ENCODE measurements around the gene SCAF4.

Gene SCAF4

GRCh38 chr21:31711326-31711725 is 20.6 kb downstream of the SCAF4 start:
- H4K20me1 ChIP-seq (ENCODE audit: low read depth, low read length): peaks cover 75% of the 10 kb centered on the region
- peaks cover 100% of the 10 kb centered on the region for H3K79me2 ChIP-seq (ENCODE audit: insufficient read depth, low read length)
- peaks cover 15% of the 10 kb centered on the region; the same call in 1 of the 2 replicates for H3F3A ChIP-seq (ENCODE audit: insufficient read depth)
- H3K36me3 ChIP-seq (ENCODE audit: low read length): 0 out of 2 replicates have a peak, but pooled peaks cover 2% of the 10 kb centered on the region
- no peaks in the 10 kb centered on the region for H3K27me3 ChIP-seq (ENCODE audit: low read length)
- no peak overlapping the region for H3K4me2 ChIP-seq (ENCODE audit: low read depth, low read length, poor library complexity, severe bottlenecking)
- TF ChIP-seq EZH2phosphoT487 (conservative IDR thresholded peaks at IDR 0.05; ENCODE audit: low read length) (no peak), CTCF (IDR thresholded peaks at IDR 0.05; ENCODE audit: insufficient read depth, low read length, poor library complexity, severe bottlenecking) (no peak)
- no peak overlapping the region for H3K9ac ChIP-seq (ENCODE audit: low read length)
- H3K9me2 ChIP-seq (replicated peaks; ENCODE audit: insufficient read depth, low read length): no peaks in the 10 kb centered on the region
- H3K4me3 ChIP-seq (ENCODE audit: insufficient read depth, low read length, poor library complexity, severe bottlenecking): no peak overlapping the region
- no peak overlapping the region for H2AFZ ChIP-seq (ENCODE audit: low read depth, low read length, severe bottlenecking)
- no peak overlapping the region for H3K27ac ChIP-seq (ENCODE audit: low read depth, low read length)
- no peaks in the 10 kb centered on the region for H3K9me3 ChIP-seq (ENCODE audit: insufficient read depth, low read length)

GRCh38 chr21:31710586-31710985 is 21.3 kb downstream of the SCAF4 start:
- Histone ChIP-seq H3K9ac (ENCODE audit: low read length) (no peak overlapping the region), H3K27me3 (ENCODE audit: low read length) (no peaks in the 10 kb centered on the region), H2AFZ (ENCODE audit: low read depth, low read length, severe bottlenecking) (no peak overlapping the region), H3K79me2 (ENCODE audit: insufficient read depth, low read length) (peaks cover 100% of the 10 kb centered on the region), H3F3A (ENCODE audit: insufficient read depth) (peaks cover 15% of the 10 kb centered on the region; the same call in 1 of the 2 replicates), H4K20me1 (ENCODE audit: low read depth, low read length) (peaks cover 75% of the 10 kb centered on the region), H3K9me2 (replicated peaks; ENCODE audit: insufficient read depth, low read length) (no peaks in the 10 kb centered on the region), H3K36me3 (ENCODE audit: low read length) (peaks cover 7% of the 10 kb centered on the region; the same call in 1 of the 2 replicates), H3K4me3 (ENCODE audit: insufficient read depth, low read length, poor library complexity, severe bottlenecking) (no peak overlapping the region), H3K27ac (ENCODE audit: low read depth, low read length) (no peak overlapping the region), H3K4me2 (ENCODE audit: low read depth, low read length, poor library complexity, severe bottlenecking) (no peak overlapping the region), H3K9me3 (ENCODE audit: insufficient read depth, low read length) (no peaks in the 10 kb centered on the region)
- no peak for TF ChIP-seq CTCF (IDR thresholded peaks at IDR 0.05; ENCODE audit: insufficient read depth, low read length, poor library complexity, severe bottlenecking)

- H3K36me3 ChIP-seq (ENCODE audit: low read length): peaks cover 24% of the 10 kb centered on the region; the same call in 1 of the 2 replicates
- no peak overlapping the region for H3K4me3 ChIP-seq (ENCODE audit: insufficient read depth, low read length, poor library complexity, severe bottlenecking)
- no peaks in the 10 kb centered on the region for H3K27me3 ChIP-seq (ENCODE audit: low read length)
- H3K9ac ChIP-seq (ENCODE audit: low read length): no peak overlapping the region
- H3K27ac ChIP-seq (ENCODE audit: low read depth, low read length): no peak overlapping the region
- no peaks in the 10 kb centered on the region for H3K9me2 ChIP-seq (replicated peaks; ENCODE audit: insufficient read depth, low read length)
- H3K79me2 ChIP-seq (ENCODE audit: insufficient read depth, low read length): peaks cover 99% of the 10 kb centered on the region
- H3K4me2 ChIP-seq (ENCODE audit: low read depth, low read length, poor library complexity, severe bottlenecking): no peak overlapping the region
- H2AFZ ChIP-seq (ENCODE audit: low read depth, low read length, severe bottlenecking): no peak overlapping the region
- peaks cover 15% of the 10 kb centered on the region; the same call in 1 of the 2 replicates for H3F3A ChIP-seq (ENCODE audit: insufficient read depth)
- H4K20me1 ChIP-seq (ENCODE audit: low read depth, low read length): peaks cover 69% of the 10 kb centered on the region
- TF ChIP-seq EZH2phosphoT487 (conservative IDR thresholded peaks at IDR 0.05; ENCODE audit: low read length) (no peak), CTCF (IDR thresholded peaks at IDR 0.05; ENCODE audit: insufficient read depth, low read length, poor library complexity, severe bottlenecking) (no peak)
- H3K9me3 ChIP-seq (ENCODE audit: insufficient read depth, low read length): no peaks in the 10 kb centered on the region
Observed at GRCh38 chr21:31708541-31708940, 23.4 kb downstream of the SCAF4 start.

Data from SU-DHL-6 (cell line).